Measurements from ENCODE around the gene ATXN7L1. TPM values are rescaled to one million over a fixed set of nuclear protein-coding genes. Genes with fewer than 3 reads are reported as not detected.

ATXN7L1 gene
- total and polyA plus RNA-seq, 5 donors from 2014 or later: 25.8 to 78.9 (median 26.8) TPM

GRCh38 chr7:105840981-105841749 is 35.2 kb downstream of the ATXN7L1 start:
- H3K36me3 Mint-ChIP-seq: peaks cover 34% of the 10 kb centered on the region
- Histone ChIP-seq H3K4me3 (ENCODE audit: low read depth, low read length) (no peak overlapping the region), H3K36me3 (ENCODE audit: control insufficient read depth, insufficient read depth, low read length) (no peaks in the 10 kb centered on the region), H3K9me3 (ENCODE audit: control insufficient read depth in 2 of 2, low read length in 2 of 2) (no peaks in the 10 kb centered on the region), H3K27me3 (ENCODE audit: control insufficient read depth, insufficient read depth, low read length) (no peaks in the 10 kb centered on the region), H3K27ac (ENCODE audit: insufficient read depth, low read length, poor library complexity, severe bottlenecking) (no peak overlapping the region), H3K4me1 (ENCODE audit: control insufficient read depth, insufficient read depth, low read length, poor library complexity, severe bottlenecking) (peaks cover 12% of the 10 kb centered on the region)
- peak overlapping the region in 2 of 3 donors; percentile 42 to 75 for H3K27ac Mint-ChIP-seq
- peaks cover 0 to 4% (median 2%) of the 10 kb centered on the region in 7 donors for H3K9me3 Mint-ChIP-seq
- no peak overlapping the region for H3K4me3 Mint-ChIP-seq
- no peak for DNase-seq
- ATAC-seq (ENCODE audit: low read depth in 2 of 2): no peak
- no peaks in the 10 kb centered on the region for H3K27me3 Mint-ChIP-seq
- peaks cover 20 to 55% (median 47%) of the 10 kb centered on the region in 4 donors for H3K4me1 Mint-ChIP-seq

- Mint-ChIP-seq H3K36me3 (peaks cover 28% of the 10 kb centered on the region), H3K9me3 (peaks cover 0 to 3% (median 0%) of the 10 kb centered on the region in 7 donors), H3K4me1 (peaks cover 16 to 50% (median 44%) of the 10 kb centered on the region in 4 donors), H3K4me3 (no peak overlapping the region), H3K27ac (peak overlapping the region in 2 of 3 donors; percentile 52 to 83), H3K27me3 (no peaks in the 10 kb centered on the region)
- Histone ChIP-seq H3K27me3 (ENCODE audit: control insufficient read depth, insufficient read depth, low read length) (no peaks in the 10 kb centered on the region), H3K4me1 (ENCODE audit: control insufficient read depth, insufficient read depth, low read length, poor library complexity, severe bottlenecking) (peaks cover 13% of the 10 kb centered on the region), H3K9me3 (ENCODE audit: control insufficient read depth in 2 of 2, low read length in 2 of 2) (no peaks in the 10 kb centered on the region), H3K4me3 (ENCODE audit: low read depth, low read length) (no peak overlapping the region), H3K36me3 (ENCODE audit: control insufficient read depth, insufficient read depth, low read length) (no peaks in the 10 kb centered on the region), H3K27ac (ENCODE audit: insufficient read depth, low read length, poor library complexity, severe bottlenecking) (no peak overlapping the region)
- ATAC-seq (ENCODE audit: low read depth in 2 of 2): no peak
- no peak for DNase-seq
Measured at GRCh38 chr7:105839266-105839665, 37.1 kb downstream of the ATXN7L1 start.

DNA sequence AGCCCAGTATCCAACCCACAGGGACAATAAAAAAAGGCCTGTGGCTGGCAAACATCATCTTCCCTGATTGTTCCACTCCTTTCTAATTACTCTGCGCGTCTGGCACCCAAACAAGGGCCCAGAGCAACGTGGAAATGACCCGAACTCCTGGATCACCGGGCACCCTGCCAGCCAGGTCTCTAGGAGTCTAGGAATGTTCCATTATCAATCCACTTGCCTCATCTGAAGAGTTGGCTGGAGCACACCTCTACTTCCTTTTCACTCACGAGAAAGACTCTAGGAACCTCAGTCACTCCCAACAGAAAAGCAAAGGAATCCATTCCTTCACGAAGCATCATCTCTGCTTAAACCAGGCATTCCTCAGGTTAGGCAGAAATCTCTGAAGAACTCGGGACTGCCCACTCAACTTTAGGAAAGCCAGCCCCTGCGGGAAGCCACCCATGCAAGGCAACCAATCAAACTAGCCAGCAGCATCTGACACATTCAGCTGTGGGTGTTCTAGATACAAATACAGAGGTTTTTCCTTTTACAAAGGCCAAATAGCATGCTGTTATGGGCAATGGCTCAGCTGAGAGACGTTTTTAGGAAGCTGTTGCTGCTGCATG is 37.7 kb downstream of the ATXN7L1 start:
- Mint-ChIP-seq H3K4me3 (no peak overlapping the region), H3K9me3 (peaks cover 0 to 3% (median 0%) of the 10 kb centered on the region in 7 donors)
- no peak for ATAC-seq (ENCODE audit: low read depth in 2 of 2)

GRCh38 chr7:105837765-105838626 is 38.4 kb downstream of the ATXN7L1 start:
- Mint-ChIP-seq H3K27me3 (no peaks in the 10 kb centered on the region), H3K36me3 (peaks cover 23% of the 10 kb centered on the region), H3K9me3 (peaks cover 0 to 3% (median 0%) of the 10 kb centered on the region in 7 donors), H3K27ac (peak overlapping the region in 2 of 3 donors; percentile 49 to 56), H3K4me3 (peak overlapping the region in 2 of 4 donors; percentile 52 to 80), H3K4me1 (peaks cover 18 to 54% (median 45%) of the 10 kb centered on the region in 4 donors)
- ATAC-seq (ENCODE audit: low read depth in 2 of 2): no peak
- Histone ChIP-seq H3K36me3 (ENCODE audit: control insufficient read depth, insufficient read depth, low read length) (no peaks in the 10 kb centered on the region), H3K9me3 (ENCODE audit: control insufficient read depth in 2 of 2, low read length in 2 of 2) (no peaks in the 10 kb centered on the region), H3K4me1 (ENCODE audit: control insufficient read depth, insufficient read depth, low read length, poor library complexity, severe bottlenecking) (peaks cover 16% of the 10 kb centered on the region), H3K27me3 (ENCODE audit: control insufficient read depth, insufficient read depth, low read length) (no peaks in the 10 kb centered on the region), H3K4me3 (ENCODE audit: low read depth, low read length) (no peak overlapping the region), H3K27ac (ENCODE audit: insufficient read depth, low read length, poor library complexity, severe bottlenecking) (no peak overlapping the region)
- DNase-seq: no peak

More for the DNA sequence above, 37.7 kb downstream of the ATXN7L1 start:
- Histone ChIP-seq H3K9me3 (ENCODE audit: control insufficient read depth in 2 of 2, low read length in 2 of 2) (no peaks in the 10 kb centered on the region), H3K4me3 (ENCODE audit: low read depth, low read length) (no peak overlapping the region), H3K4me1 (ENCODE audit: control insufficient read depth, insufficient read depth, low read length, poor library complexity, severe bottlenecking) (peaks cover 13% of the 10 kb centered on the region), H3K36me3 (ENCODE audit: control insufficient read depth, insufficient read depth, low read length) (no peaks in the 10 kb centered on the region), H3K27ac (ENCODE audit: insufficient read depth, low read length, poor library complexity, severe bottlenecking) (no peak overlapping the region), H3K27me3 (ENCODE audit: control insufficient read depth, insufficient read depth, low read length) (no peaks in the 10 kb centered on the region)
- Mint-ChIP-seq H3K27ac (no peak overlapping the region), H3K27me3 (no peaks in the 10 kb centered on the region), H3K36me3 (peaks cover 24% of the 10 kb centered on the region), H3K4me1 (peaks cover 12 to 48% (median 41%) of the 10 kb centered on the region in 4 donors)
- no peak for DNase-seq

GRCh38 chr7:105835441-105835840 is 41.0 kb downstream of the ATXN7L1 start:
- H3K9me3 ChIP-seq (ENCODE audit: control insufficient read depth in 2 of 2, low read length in 2 of 2): no peaks in the 10 kb centered on the region
- Mint-ChIP-seq H3K4me3 (no peak overlapping the region), H3K9me3 (peaks cover 0 to 3% (median 0%) of the 10 kb centered on the region in 7 donors), H3K27me3 (no peaks in the 10 kb centered on the region), H3K4me1 (peaks cover 21 to 57% (median 48%) of the 10 kb centered on the region in 4 donors), H3K27ac (no peak overlapping the region), H3K36me3 (peaks cover 18% of the 10 kb centered on the region)
- H3K27me3 ChIP-seq (ENCODE audit: control insufficient read depth, insufficient read depth, low read length): no peaks in the 10 kb centered on the region
- no peak overlapping the region for H3K4me3 ChIP-seq (ENCODE audit: low read depth, low read length)
- H3K27ac ChIP-seq (ENCODE audit: insufficient read depth, low read length, poor library complexity, severe bottlenecking): no peak overlapping the region
- peaks cover 32% of the 10 kb centered on the region for H3K4me1 ChIP-seq (ENCODE audit: control insufficient read depth, insufficient read depth, low read length, poor library complexity, severe bottlenecking)
- H3K36me3 ChIP-seq (ENCODE audit: control insufficient read depth, insufficient read depth, low read length): no peaks in the 10 kb centered on the region
- DNase-seq (no peak), ATAC-seq (ENCODE audit: low read depth in 2 of 2) (no peak)

DNA sequence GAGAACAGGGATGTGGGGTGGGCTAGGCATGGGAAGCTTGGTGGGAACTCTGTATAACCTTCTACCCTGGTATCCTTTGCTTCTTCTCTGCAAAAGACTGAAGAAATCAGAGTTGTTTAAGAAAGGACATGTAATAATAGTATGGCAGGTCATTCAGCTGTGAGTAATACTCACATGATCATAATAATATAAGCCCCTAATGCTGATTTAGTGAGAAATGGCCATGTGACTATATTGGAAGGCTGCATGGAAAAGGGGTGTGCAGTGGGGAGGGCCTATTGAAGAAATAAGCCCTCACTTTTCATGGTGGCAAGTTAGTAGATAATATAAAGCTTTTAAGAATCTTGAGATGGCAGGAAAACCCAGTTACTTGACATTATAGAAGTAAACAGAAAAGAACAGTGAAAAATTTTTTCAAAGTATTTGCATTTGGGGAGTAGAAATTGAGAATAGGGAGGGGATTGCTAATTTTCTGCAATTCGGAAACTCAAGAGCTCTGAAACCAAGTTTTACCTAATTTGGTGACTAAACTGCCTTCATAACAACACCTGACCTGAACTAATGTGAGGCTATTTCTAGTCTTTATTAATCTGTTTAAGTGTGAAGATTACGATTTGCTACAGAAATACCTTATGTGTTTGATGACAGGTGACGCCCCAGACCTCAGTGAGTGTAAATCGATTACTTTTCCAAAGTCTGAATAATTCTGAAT is 44.4 kb downstream of the ATXN7L1 start:
- Mint-ChIP-seq H3K4me3 (peak overlapping the region in 1 of 4 donors; percentile 40), H3K4me1 (peaks cover 23 to 47% (median 36%) of the 10 kb centered on the region in 4 donors), H3K36me3 (peaks cover 10% of the 10 kb centered on the region), H3K9me3 (peaks cover 0 to 2% (median 0%) of the 10 kb centered on the region in 7 donors), H3K27ac (peak overlapping the region in 2 of 3 donors; percentile 38 to 82), H3K27me3 (no peaks in the 10 kb centered on the region)
- Histone ChIP-seq H3K27ac (ENCODE audit: insufficient read depth, low read length, poor library complexity, severe bottlenecking) (no peak overlapping the region), H3K36me3 (ENCODE audit: control insufficient read depth, insufficient read depth, low read length) (no peaks in the 10 kb centered on the region), H3K9me3 (ENCODE audit: control insufficient read depth in 2 of 2, low read length in 2 of 2) (no peaks in the 10 kb centered on the region), H3K4me1 (ENCODE audit: control insufficient read depth, insufficient read depth, low read length, poor library complexity, severe bottlenecking) (peaks cover 26% of the 10 kb centered on the region), H3K27me3 (ENCODE audit: control insufficient read depth, insufficient read depth, low read length) (no peaks in the 10 kb centered on the region), H3K4me3 (ENCODE audit: low read depth, low read length) (no peak overlapping the region)
- DNase-seq: no peak
- no peak for ATAC-seq (ENCODE audit: low read depth in 2 of 2)

DNA sequence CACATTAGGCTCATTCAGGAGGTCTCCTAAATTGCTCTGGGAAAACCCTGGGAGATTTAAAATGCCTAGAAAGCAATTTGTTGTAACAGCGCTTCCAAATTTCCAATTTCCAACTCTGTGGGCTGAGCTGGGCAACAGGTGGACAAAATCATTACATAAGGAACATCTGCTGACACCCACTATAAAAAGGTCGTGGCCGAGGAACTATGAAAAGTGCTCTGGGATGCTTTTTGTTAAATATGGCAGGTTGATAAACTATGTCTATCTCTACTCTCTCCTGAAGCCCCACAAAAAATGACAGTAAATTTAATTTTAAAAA is 45.1 kb downstream of the ATXN7L1 start:
- DNase-seq: no peak
- no peaks in the 10 kb centered on the region for H3K27me3 ChIP-seq (ENCODE audit: control insufficient read depth, insufficient read depth, low read length)
- Mint-ChIP-seq H3K27ac (peak overlapping the region in 1 of 3 donors; percentile 22), H3K9me3 (peaks cover 0 to 1% (median 0%) of the 10 kb centered on the region in 7 donors), H3K36me3 (peaks cover 15% of the 10 kb centered on the region), H3K4me1 (peaks cover 30 to 50% (median 37%) of the 10 kb centered on the region in 4 donors), H3K27me3 (no peaks in the 10 kb centered on the region), H3K4me3 (no peak overlapping the region)
- peaks cover 26% of the 10 kb centered on the region for H3K4me1 ChIP-seq (ENCODE audit: control insufficient read depth, insufficient read depth, low read length, poor library complexity, severe bottlenecking)
- H3K9me3 ChIP-seq (ENCODE audit: control insufficient read depth in 2 of 2, low read length in 2 of 2): no peaks in the 10 kb centered on the region
- no peak overlapping the region for H3K4me3 ChIP-seq (ENCODE audit: low read depth, low read length)
- H3K36me3 ChIP-seq (ENCODE audit: control insufficient read depth, insufficient read depth, low read length): peaks cover 3% of the 10 kb centered on the region
- no peak overlapping the region for H3K27ac ChIP-seq (ENCODE audit: insufficient read depth, low read length, poor library complexity, severe bottlenecking)
- no peak for ATAC-seq (ENCODE audit: low read depth in 2 of 2)

All from CD4-positive, CD25-positive, alpha-beta regulatory T cell (primary cell).